ENCODE measurements around the gene IFI27.

Gene IFI27

GRCh38 chr14:94112513-94113063, 2.1 kb downstream of the IFI27 start:
- Histone ChIP-seq H2AFZ (ENCODE audit: low read length) (no peak overlapping the region), H3K9me3 (ENCODE audit: insufficient read depth, low read depth, low read length) (no peaks in the 10 kb centered on the region), H3K4me1 (ENCODE audit: insufficient read depth, low read length, poor library complexity, severe bottlenecking) (no peaks in the 10 kb centered on the region), H3K4me3 (ENCODE audit: low read length, poor library complexity, severe bottlenecking) (no peak overlapping the region), H3K4me2 (ENCODE audit: low read depth, low read length, poor library complexity, severe bottlenecking) (no peak overlapping the region), H3K36me3 (ENCODE audit: insufficient read depth, low read length) (no peaks in the 10 kb centered on the region), H3F3A (ENCODE audit: low read depth) (no peaks in the 10 kb centered on the region), H3K9ac (ENCODE audit: low read depth, low read length, poor library complexity, severe bottlenecking) (no peak overlapping the region), H4K20me1 (ENCODE audit: insufficient read depth, low read length, poor library complexity, severe bottlenecking) (no peaks in the 10 kb centered on the region), H3K27me3 (ENCODE audit: insufficient read depth, low read length, poor library complexity, severe bottlenecking) (no peaks in the 10 kb centered on the region), H3K79me2 (ENCODE audit: insufficient read depth, low read length) (no peaks in the 10 kb centered on the region), H3K9me2 (replicated peaks; ENCODE audit: low read depth, low read length) (no peaks in the 10 kb centered on the region)
- no peak for TF ChIP-seq CTCF (conservative IDR thresholded peaks at IDR 0.05; ENCODE audit: low read length)

GRCh38 chr14:94113073-94113472, 2.5 kb downstream of the IFI27 start:
- Histone ChIP-seq H3K9me2 (replicated peaks; ENCODE audit: low read depth, low read length) (no peaks in the 10 kb centered on the region), H3K27me3 (ENCODE audit: insufficient read depth, low read length, poor library complexity, severe bottlenecking) (no peaks in the 10 kb centered on the region), H3K4me1 (ENCODE audit: insufficient read depth, low read length, poor library complexity, severe bottlenecking) (no peaks in the 10 kb centered on the region), H4K20me1 (ENCODE audit: insufficient read depth, low read length, poor library complexity, severe bottlenecking) (no peaks in the 10 kb centered on the region), H3K9ac (ENCODE audit: low read depth, low read length, poor library complexity, severe bottlenecking) (no peak overlapping the region), H3K9me3 (ENCODE audit: insufficient read depth, low read depth, low read length) (no peaks in the 10 kb centered on the region), H3K36me3 (ENCODE audit: insufficient read depth, low read length) (no peaks in the 10 kb centered on the region), H3F3A (ENCODE audit: low read depth) (no peaks in the 10 kb centered on the region), H3K4me3 (ENCODE audit: low read length, poor library complexity, severe bottlenecking) (no peak overlapping the region), H3K79me2 (ENCODE audit: insufficient read depth, low read length) (no peaks in the 10 kb centered on the region), H3K4me2 (ENCODE audit: low read depth, low read length, poor library complexity, severe bottlenecking) (no peak overlapping the region), H2AFZ (ENCODE audit: low read length) (no peak overlapping the region)
- no peak for TF ChIP-seq EZH2phosphoT487 (IDR thresholded peaks at IDR 0.05; ENCODE audit: borderline replicate concordance)
- no peak for TF ChIP-seq CTCF (conservative IDR thresholded peaks at IDR 0.05; ENCODE audit: low read length)

- H3K4me3 ChIP-seq (ENCODE audit: low read length, poor library complexity, severe bottlenecking): no peak overlapping the region
- H3K4me2 ChIP-seq (ENCODE audit: low read depth, low read length, poor library complexity, severe bottlenecking): no peak overlapping the region
- H4K20me1 ChIP-seq (ENCODE audit: insufficient read depth, low read length, poor library complexity, severe bottlenecking): no peaks in the 10 kb centered on the region
- H3K36me3 ChIP-seq (ENCODE audit: insufficient read depth, low read length): no peaks in the 10 kb centered on the region
- H3K9me2 ChIP-seq (replicated peaks; ENCODE audit: low read depth, low read length): no peaks in the 10 kb centered on the region
- TF ChIP-seq CTCF (conservative IDR thresholded peaks at IDR 0.05; ENCODE audit: low read length): no peak
- TF ChIP-seq EZH2phosphoT487 (IDR thresholded peaks at IDR 0.05; ENCODE audit: borderline replicate concordance): no peak
- no peak overlapping the region for H2AFZ ChIP-seq (ENCODE audit: low read length)
- no peaks in the 10 kb centered on the region for H3K9me3 ChIP-seq (ENCODE audit: insufficient read depth, low read depth, low read length)
- H3K9ac ChIP-seq (ENCODE audit: low read depth, low read length, poor library complexity, severe bottlenecking): no peak overlapping the region
- no peaks in the 10 kb centered on the region for H3K27me3 ChIP-seq (ENCODE audit: insufficient read depth, low read length, poor library complexity, severe bottlenecking)
- no peaks in the 10 kb centered on the region for H3K4me1 ChIP-seq (ENCODE audit: insufficient read depth, low read length, poor library complexity, severe bottlenecking)
- H3F3A ChIP-seq (ENCODE audit: low read depth): no peaks in the 10 kb centered on the region
- no peaks in the 10 kb centered on the region for H3K79me2 ChIP-seq (ENCODE audit: insufficient read depth, low read length)
Observed at GRCh38 chr14:94113490-94113889, 3.0 kb downstream of the IFI27 start.
